HepG2 (cell line): ENCODE data around the gene CRY1. TPM values are rescaled to one million over a fixed set of nuclear protein-coding genes. Genes with fewer than 3 reads are reported as not detected.

Source experiments
- ERF ChIP-seq: IDR thresholded peaks from 2 replicates; pipeline ENCODE4 v1.6.1; 2018; ENCODE audit warnings: missing biosample characterization, missing genetic modification reagents
- HES4 ChIP-seq: sonication (generic); formaldehyde crosslinking; IDR thresholded peaks from 2 replicates; pipeline ENCODE4 v1.9.0; 2021; ENCODE audit warnings: mild to moderate bottlenecking, missing genetic modification reagents, borderline replicate concordance
- NFKBIZ ChIP-seq: IDR thresholded peaks from 2 replicates; pipeline ENCODE4 v1.6.1; 2018; ENCODE audit warnings: missing genetic modification reagents, missing compliant biosample characterization
- ONECUT2 ChIP-seq: sonication (generic); formaldehyde crosslinking; IDR thresholded peaks from 2 replicates; pipeline ENCODE4 v1.4.0; 2020; ENCODE audit warnings: missing genetic modification reagents
- PHF20 ChIP-seq: sonication (generic); formaldehyde crosslinking; IDR thresholded peaks from 2 replicates; pipeline ENCODE4 v1.5.0; 2020; ENCODE audit warnings: mild to moderate bottlenecking, missing genetic modification reagents
- PRPF4 ChIP-seq: fragments of 200-400 bp; formaldehyde crosslinking; IDR thresholded peaks from 2 replicates; pipeline ENCODE4 v1.6.1; 2016; ENCODE audit warnings: low read length, low read depth; ENCODE audit not compliant: poor library complexity, severe bottlenecking
- XRCC5 ChIP-seq: fragments of 200-400 bp; formaldehyde crosslinking; optimal IDR thresholded peaks from 2 replicates; pipeline ENCODE3; 2017; ENCODE audit warnings: mild to moderate bottlenecking, low read length
- ZNF101 ChIP-seq: sonication (generic); formaldehyde crosslinking; IDR thresholded peaks from 2 replicates; pipeline ENCODE4 v1.4.0; 2020; ENCODE audit warnings: mild to moderate bottlenecking, low read depth, missing genetic modification reagents, borderline replicate concordance
- ZNF329 ChIP-seq: sonication (generic); formaldehyde crosslinking; IDR thresholded peaks from 2 replicates; pipeline ENCODE4 v1.9.0; 2021; ENCODE audit warnings: low read depth, mild to moderate bottlenecking, missing genetic modification reagents
- ZNF607 ChIP-seq: sonication (generic); formaldehyde crosslinking; IDR thresholded peaks from 2 replicates; pipeline ENCODE4 v1.5.1; 2020; ENCODE audit warnings: missing genetic modification reagents, mild to moderate bottlenecking, borderline replicate concordance
- ZSCAN22 ChIP-seq: sonication (generic); formaldehyde crosslinking; IDR thresholded peaks from 2 replicates; pipeline ENCODE4 v1.4.0; 2020; ENCODE audit warnings: mild to moderate bottlenecking, missing genetic modification reagents
- polyA plus RNA-seq, 8 experiments: library from polyadenylated mRNA; depleted of rRNA in 3 of 8; stranded (reverse) in 7 of 8; unstranded in 1 of 8; fragments of >200 nt; fragmentation: Illumina TruSeq in 4 of 8; extraction: Trizol in 4 of 8; gene quantifications; 2 replicates each; pipeline versions ENCODE4 v1.2.1 to v1.2.3, GENCODE V29; 2011 to 2016; ENCODE audit warnings: low read depth in 4 of 8, missing spikeins in 1 of 8, mixed read lengths in 1 of 8; ENCODE audit not compliant: insufficient read depth in 1 of 8
- total RNA-seq, 5 experiments: library from RNA; depleted of rRNA; stranded (reverse); fragments of >200 nt; fragmentation: Illumina TruSeq; extraction: Trizol; gene quantifications; 2 replicates each; pipeline ENCODE4 v1.2.3, GENCODE V29; 2016; ENCODE audit warnings: low read depth in 1 of 5
- TF ChIP-seq, protein P1 (sequence below): sonication (generic); formaldehyde crosslinking; IDR thresholded peaks from 2 replicates; pipeline ENCODE4 v1.4.0; 2020; ENCODE audit warnings: missing genetic modification reagents
- TF ChIP-seq, protein P2 (sequence below): sonication (generic); formaldehyde crosslinking; IDR thresholded peaks from 2 replicates; pipeline ENCODE4 v1.5.1; 2020; ENCODE audit warnings: mild to moderate bottlenecking, moderate library complexity, missing genetic modification reagents
- TF ChIP-seq, protein P3 (sequence below): IDR thresholded peaks from 2 replicates; pipeline ENCODE4 v1.6.1; 2016; ENCODE audit warnings: missing compliant biosample characterization, missing genetic modification reagents, borderline replicate concordance
- TF ChIP-seq, protein P4 (sequence below): sonication (generic); formaldehyde crosslinking; IDR thresholded peaks from 2 replicates; pipeline ENCODE4 v1.8.0; 2022; ENCODE audit warnings: mild to moderate bottlenecking, missing genetic modification reagents; ENCODE audit not compliant: insufficient replicate concordance
- TF ChIP-seq, protein P5 (sequence below): sonication (generic); formaldehyde crosslinking; conservative IDR thresholded peaks from 2 replicates; pipeline ENCODE4 v1.4.0; 2020; ENCODE audit warnings: missing genetic modification reagents
- TF ChIP-seq, protein P6 (sequence below): sonication (generic); formaldehyde crosslinking; IDR thresholded peaks from 2 replicates; pipeline ENCODE4 v1.5.0; 2020; ENCODE audit warnings: missing genetic modification reagents
- TF ChIP-seq, protein P7 (sequence below): sonication (generic); formaldehyde crosslinking; conservative IDR thresholded peaks from 2 replicates; pipeline ENCODE4 v1.4.0; 2020; ENCODE audit warnings: missing genetic modification reagents

Gene CRY1
- total and polyA plus RNA-seq, 2 of the 13 experiments (the other 11 are each of a cell fraction or from before 2014, with no cell fraction given): 11.4 to 13.9 TPM

DNA sequence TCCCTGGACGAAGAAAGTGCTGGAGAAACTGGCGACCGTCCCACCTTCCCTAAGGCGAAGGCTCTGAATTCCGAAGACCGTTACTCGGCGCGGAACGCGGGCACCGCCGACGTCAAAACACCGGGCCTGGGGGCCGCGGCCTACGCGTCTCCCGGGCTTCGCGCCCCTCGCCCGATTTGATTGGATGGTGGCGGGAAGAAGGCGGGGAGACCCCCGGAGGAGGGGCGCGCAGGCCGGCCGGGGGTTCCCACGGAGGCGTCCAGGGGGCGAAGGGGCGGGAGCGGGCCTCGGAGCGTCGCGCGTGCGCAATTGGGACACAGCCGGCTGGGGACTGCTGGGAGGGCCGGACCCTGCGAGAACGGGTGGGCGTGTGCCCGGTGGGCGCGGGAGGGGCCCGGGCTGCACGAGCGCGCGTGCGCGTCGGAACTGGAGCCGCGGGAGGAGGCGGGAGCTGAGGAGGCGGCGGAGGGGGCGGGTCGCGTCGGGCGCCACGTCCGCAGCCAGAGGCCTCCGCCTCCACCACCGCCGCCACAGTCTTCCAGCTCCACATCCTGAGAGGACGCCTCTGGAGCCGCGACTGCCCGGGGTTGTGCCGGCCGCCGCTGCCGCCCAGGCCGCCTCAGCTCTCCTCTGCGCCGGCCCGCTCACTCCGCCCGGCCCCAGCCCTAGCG, 137.8 kb downstream of the CRY1 start, which contains the start of gene TMEM263 (continued):
- TF ChIP-seq PHF20 (CRISPR knock-in tag) (peak; percentile 49), XRCC5 (no peak), ZNF607 (CRISPR knock-in tag) (peak; percentile 88), ZNF101 (CRISPR knock-in tag) (no peak), NFKBIZ (CRISPR knock-in tag) (0 out of 2 replicates have a peak, but pooled peaks have one; percentile 33), PRPF4 (no peak), ERF (no peak), ZNF329 (CRISPR knock-in tag) (no peak; the same call in 1 of the 2 replicates), HES4 (CRISPR knock-in tag) (peak; percentile 60; the same call in 1 of the 2 replicates), ONECUT2 (CRISPR knock-in tag) (no peak), ZSCAN22 (CRISPR knock-in tag) (no peak)
- TF ChIP-seq, protein P1, sequence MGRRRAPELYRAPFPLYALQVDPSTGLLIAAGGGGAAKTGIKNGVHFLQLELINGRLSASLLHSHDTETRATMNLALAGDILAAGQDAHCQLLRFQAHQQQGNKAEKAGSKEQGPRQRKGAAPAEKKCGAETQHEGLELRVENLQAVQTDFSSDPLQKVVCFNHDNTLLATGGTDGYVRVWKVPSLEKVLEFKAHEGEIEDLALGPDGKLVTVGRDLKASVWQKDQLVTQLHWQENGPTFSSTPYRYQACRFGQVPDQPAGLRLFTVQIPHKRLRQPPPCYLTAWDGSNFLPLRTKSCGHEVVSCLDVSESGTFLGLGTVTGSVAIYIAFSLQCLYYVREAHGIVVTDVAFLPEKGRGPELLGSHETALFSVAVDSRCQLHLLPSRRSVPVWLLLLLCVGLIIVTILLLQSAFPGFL: peak; percentile 26; the same call in 1 of the 2 replicates
- TF ChIP-seq, protein P2, sequence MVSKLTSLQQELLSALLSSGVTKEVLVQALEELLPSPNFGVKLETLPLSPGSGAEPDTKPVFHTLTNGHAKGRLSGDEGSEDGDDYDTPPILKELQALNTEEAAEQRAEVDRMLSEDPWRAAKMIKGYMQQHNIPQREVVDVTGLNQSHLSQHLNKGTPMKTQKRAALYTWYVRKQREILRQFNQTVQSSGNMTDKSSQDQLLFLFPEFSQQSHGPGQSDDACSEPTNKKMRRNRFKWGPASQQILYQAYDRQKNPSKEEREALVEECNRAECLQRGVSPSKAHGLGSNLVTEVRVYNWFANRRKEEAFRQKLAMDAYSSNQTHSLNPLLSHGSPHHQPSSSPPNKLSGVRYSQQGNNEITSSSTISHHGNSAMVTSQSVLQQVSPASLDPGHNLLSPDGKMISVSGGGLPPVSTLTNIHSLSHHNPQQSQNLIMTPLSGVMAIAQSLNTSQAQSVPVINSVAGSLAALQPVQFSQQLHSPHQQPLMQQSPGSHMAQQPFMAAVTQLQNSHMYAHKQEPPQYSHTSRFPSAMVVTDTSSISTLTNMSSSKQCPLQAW: peak; percentile 54; the same call in 1 of the 2 replicates
- TF ChIP-seq, protein P3, sequence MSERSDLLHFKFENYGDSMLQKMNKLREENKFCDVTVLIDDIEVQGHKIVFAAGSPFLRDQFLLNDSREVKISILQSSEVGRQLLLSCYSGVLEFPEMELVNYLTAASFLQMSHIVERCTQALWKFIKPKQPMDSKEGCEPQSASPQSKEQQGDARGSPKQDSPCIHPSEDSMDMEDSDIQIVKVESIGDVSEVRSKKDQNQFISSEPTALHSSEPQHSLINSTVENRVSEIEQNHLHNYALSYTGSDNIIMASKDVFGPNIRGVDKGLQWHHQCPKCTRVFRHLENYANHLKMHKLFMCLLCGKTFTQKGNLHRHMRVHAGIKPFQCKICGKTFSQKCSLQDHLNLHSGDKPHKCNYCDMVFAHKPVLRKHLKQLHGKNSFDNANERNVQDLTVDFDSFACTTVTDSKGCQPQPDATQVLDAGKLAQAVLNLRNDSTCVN: peak; percentile 77; the same call in 1 of the 2 replicates
- TF ChIP-seq, protein P4, sequence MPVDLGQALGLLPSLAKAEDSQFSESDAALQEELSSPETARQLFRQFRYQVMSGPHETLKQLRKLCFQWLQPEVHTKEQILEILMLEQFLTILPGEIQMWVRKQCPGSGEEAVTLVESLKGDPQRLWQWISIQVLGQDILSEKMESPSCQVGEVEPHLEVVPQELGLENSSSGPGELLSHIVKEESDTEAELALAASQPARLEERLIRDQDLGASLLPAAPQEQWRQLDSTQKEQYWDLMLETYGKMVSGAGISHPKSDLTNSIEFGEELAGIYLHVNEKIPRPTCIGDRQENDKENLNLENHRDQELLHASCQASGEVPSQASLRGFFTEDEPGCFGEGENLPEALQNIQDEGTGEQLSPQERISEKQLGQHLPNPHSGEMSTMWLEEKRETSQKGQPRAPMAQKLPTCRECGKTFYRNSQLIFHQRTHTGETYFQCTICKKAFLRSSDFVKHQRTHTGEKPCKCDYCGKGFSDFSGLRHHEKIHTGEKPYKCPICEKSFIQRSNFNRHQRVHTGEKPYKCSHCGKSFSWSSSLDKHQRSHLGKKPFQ (CRISPR knock-in tag): peak; percentile 57
- TF ChIP-seq, protein P5, sequence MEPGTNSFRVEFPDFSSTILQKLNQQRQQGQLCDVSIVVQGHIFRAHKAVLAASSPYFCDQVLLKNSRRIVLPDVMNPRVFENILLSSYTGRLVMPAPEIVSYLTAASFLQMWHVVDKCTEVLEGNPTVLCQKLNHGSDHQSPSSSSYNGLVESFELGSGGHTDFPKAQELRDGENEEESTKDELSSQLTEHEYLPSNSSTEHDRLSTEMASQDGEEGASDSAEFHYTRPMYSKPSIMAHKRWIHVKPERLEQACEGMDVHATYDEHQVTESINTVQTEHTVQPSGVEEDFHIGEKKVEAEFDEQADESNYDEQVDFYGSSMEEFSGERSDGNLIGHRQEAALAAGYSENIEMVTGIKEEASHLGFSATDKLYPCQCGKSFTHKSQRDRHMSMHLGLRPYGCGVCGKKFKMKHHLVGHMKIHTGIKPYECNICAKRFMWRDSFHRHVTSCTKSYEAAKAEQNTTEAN (CRISPR knock-in tag): no peak; the same call in 1 of the 2 replicates
- TF ChIP-seq, protein P6, sequence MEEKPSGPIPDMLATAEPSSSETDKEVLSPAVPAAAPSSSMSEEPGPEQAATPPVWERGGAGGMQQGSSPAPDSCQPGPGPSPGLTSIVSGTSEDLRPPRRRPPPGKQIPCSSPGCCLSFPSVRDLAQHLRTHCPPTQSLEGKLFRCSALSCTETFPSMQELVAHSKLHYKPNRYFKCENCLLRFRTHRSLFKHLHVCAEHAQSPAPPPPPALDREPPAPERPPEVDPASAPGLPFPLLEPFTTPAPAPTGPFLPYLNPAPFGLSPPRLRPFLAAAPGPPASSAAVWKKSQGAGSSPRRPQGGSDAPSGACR (CRISPR knock-in tag): no peak; the same call in 1 of the 2 replicates
- TF ChIP-seq, protein P7, sequence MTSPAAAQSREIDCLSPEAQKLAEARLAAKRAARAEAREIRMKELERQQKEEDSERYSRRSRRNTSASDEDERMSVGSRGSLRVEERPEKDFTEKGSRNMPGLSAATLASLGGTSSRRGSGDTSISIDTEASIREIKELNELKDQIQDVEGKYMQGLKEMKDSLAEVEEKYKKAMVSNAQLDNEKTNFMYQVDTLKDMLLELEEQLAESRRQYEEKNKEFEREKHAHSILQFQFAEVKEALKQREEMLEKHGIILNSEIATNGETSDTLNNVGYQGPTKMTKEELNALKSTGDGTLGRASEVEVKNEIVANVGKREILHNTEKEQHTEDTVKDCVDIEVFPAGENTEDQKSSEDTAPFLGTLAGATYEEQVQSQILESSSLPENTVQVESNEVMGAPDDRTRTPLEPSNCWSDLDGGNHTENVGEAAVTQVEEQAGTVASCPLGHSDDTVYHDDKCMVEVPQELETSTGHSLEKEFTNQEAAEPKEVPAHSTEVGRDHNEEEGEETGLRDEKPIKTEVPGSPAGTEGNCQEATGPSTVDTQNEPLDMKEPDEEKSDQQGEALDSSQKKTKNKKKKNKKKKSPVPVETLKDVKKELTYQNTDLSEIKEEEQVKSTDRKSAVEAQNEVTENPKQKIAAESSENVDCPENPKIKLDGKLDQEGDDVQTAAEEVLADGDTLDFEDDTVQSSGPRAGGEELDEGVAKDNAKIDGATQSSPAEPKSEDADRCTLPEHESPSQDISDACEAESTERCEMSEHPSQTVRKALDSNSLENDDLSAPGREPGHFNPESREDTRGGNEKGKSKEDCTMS: no peak
